GM12878 (cell line): ENCODE data around the gene E2F2. TPM values are rescaled to one million over a fixed set of nuclear protein-coding genes. Genes with fewer than 3 reads are reported as not detected.

Experiments used
- ATAC-seq: fragments of 200-7000 bp; cut with Tn5 transposase; 3 replicates; pipeline ENCODE4 v1.9.1; 2020; ENCODE audit warnings: mild to moderate bottlenecking, moderate library complexity
- BruUV-seq: library from RNA; stranded (reverse); fragments of 400-500 nt; replicated peaks from 2 replicates; lab custom pipeline; 2021; lab: Mats Ljungman, UMichigan
- CTCF ChIA-PET: fragments of 300-600 bp; sonication (Branson Sonifier 250); formaldehyde crosslinking; extraction: SDS; loops from one replicate; lab custom pipeline; 2021; ENCODE audit warnings: inconsistent platforms; lab: Yijun Ruan, JAX
- POLR2A ChIA-PET: fragments of 350-600 bp; formaldehyde crosslinking; extraction: SDS; loops from one replicate; lab custom pipeline; 2021; ENCODE audit warnings: inconsistent platforms; lab: Charles Lee
- RAD21 ChIA-PET: fragments of 300-600 bp; sonication (Branson Sonifier 250); formaldehyde crosslinking; loops from one replicate; lab custom pipeline; 2023; ENCODE audit warnings: antibody characterized with exemption; ENCODE audit not compliant: unreplicated experiment; lab: Charles Lee
- SMC1A ChIA-PET: fragments of 300-600 bp; sonication (Branson Sonifier 250); formaldehyde crosslinking; loops from one replicate; lab custom pipeline; 2023; ENCODE audit not compliant: unreplicated experiment, uncharacterized antibody; lab: Charles Lee
- DNase-seq: peaks from one replicate; pipeline ENCODE4 v3.0.0-alpha.2; 2011; ENCODE audit warnings: low read depth, low spot score
- FAIRE-seq: peaks from 3 replicates; lab custom pipeline; 2011; peaks lifted over from hg19 to GRCh38; lab: Jason Lieb, UNC
- H2AFZ ChIP-seq: 2 replicates; pipeline ENCODE4 v1.6.0; 2011; ENCODE audit warnings: low read depth, low read length, control low read depth; ENCODE audit not compliant: control insufficient read depth
- H3K27ac ChIP-seq: 2 replicates; pipeline ENCODE4 v1.5.1; 2011; ENCODE audit warnings: control low read depth; ENCODE audit not compliant: control insufficient read depth, insufficient read depth
- H3K27me3 ChIP-seq, 2 experiments: replicated peaks in 1 of 2; 2 replicates each; pipeline versions ENCODE4 v1.6.0 to v1.6.1; 2011; ENCODE audit warnings: low read length in 1 of 2; ENCODE audit not compliant: control insufficient read depth in 2 of 2, insufficient read depth in 2 of 2
- H3K36me3 ChIP-seq, 2 experiments: 2 replicates each; pipeline ENCODE4 v1.5.1; 2011; ENCODE audit warnings: low read length in 1 of 2; ENCODE audit not compliant: control insufficient read depth in 2 of 2, insufficient read depth in 2 of 2
- H3K4me1 ChIP-seq: 2 replicates; pipeline ENCODE4 v1.6.1; 2011; ENCODE audit warnings: mild to moderate bottlenecking, low read length, moderate library complexity, mixed read lengths; ENCODE audit not compliant: control insufficient read depth, insufficient read depth
- H3K4me2 ChIP-seq: 2 replicates; pipeline ENCODE4 v1.6.0; 2011; ENCODE audit warnings: control low read depth; ENCODE audit not compliant: control insufficient read depth, insufficient read depth
- H3K4me3 ChIP-seq: fragments of 200-600 bp; sonication (generic); 2 replicates; pipeline ENCODE4 v1.5.1; 2016
- H3K79me2 ChIP-seq: 2 replicates; pipeline ENCODE4 v1.6.0; 2011; ENCODE audit warnings: low read length; ENCODE audit not compliant: control insufficient read depth, insufficient read depth
- H3K9ac ChIP-seq: 2 replicates; pipeline ENCODE4 v1.8.0; 2011; ENCODE audit warnings: low read length, control low read depth, mixed read lengths; ENCODE audit not compliant: control insufficient read depth, insufficient read depth
- H3K9me3 ChIP-seq: replicated peaks from 3 replicates; pipeline ENCODE4 v1.5.1; 2011; ENCODE audit warnings: mild to moderate bottlenecking, low read length; ENCODE audit not compliant: control insufficient read depth, insufficient read depth
- H4K20me1 ChIP-seq: 2 replicates; pipeline ENCODE4 v1.6.0; 2011; ENCODE audit not compliant: control insufficient read depth, insufficient read depth
- BMI1 ChIP-seq: fragments of 450-650 bp; IDR thresholded peaks from 2 replicates; pipeline ENCODE4 v1.6.1; 2016; ENCODE audit warnings: mild to moderate bottlenecking, moderate library complexity, borderline replicate concordance
- CBX3 ChIP-seq: fragments of 200-600 bp; sonication (generic); IDR thresholded peaks from 2 replicates; pipeline ENCODE4 v1.6.1; 2016; ENCODE audit warnings: low read depth, borderline replicate concordance
- IKZF1 ChIP-seq: fragments of 450-650 bp; conservative IDR thresholded peaks from 2 replicates; pipeline ENCODE4 v1.6.1; 2017; ENCODE audit warnings: antibody characterized with exemption, mild to moderate bottlenecking
- IKZF2 ChIP-seq, 2 experiments: fragments of 450-650 bp; IDR thresholded peaks; 2 replicates each; pipeline ENCODE4 v1.6.1; 2017; ENCODE audit warnings: mild to moderate bottlenecking in 2 of 2, moderate library complexity in 2 of 2
- NBN ChIP-seq: fragments of 450-650 bp; IDR thresholded peaks from 2 replicates; pipeline ENCODE4 v1.6.1; 2016
- NRF1 ChIP-seq: conservative IDR thresholded peaks from 2 replicates; pipeline ENCODE4 v1.6.1; 2011; ENCODE audit warnings: mild to moderate bottlenecking, low read depth, low read length, improper control_type of control experiment
- RCOR1 ChIP-seq: conservative IDR thresholded peaks from 2 replicates; pipeline ENCODE4 v1.6.1; 2012; ENCODE audit warnings: low read depth, low read length, improper control_type of control experiment
- SMARCA5 ChIP-seq: fragments of 450-650 bp; IDR thresholded peaks from 2 replicates; pipeline ENCODE4 v1.6.1; 2017; ENCODE audit warnings: mild to moderate bottlenecking
- TAF1 ChIP-seq: IDR thresholded peaks from 2 replicates; pipeline ENCODE4 v1.6.1; 2011; ENCODE audit warnings: mild to moderate bottlenecking, low read depth, low read length, borderline replicate concordance
- ZNF217 ChIP-seq: fragments of 450-650 bp; IDR thresholded peaks from 2 replicates; pipeline ENCODE4 v1.6.1; 2017; ENCODE audit warnings: antibody characterized with exemption, mild to moderate bottlenecking
- WGBS: methylation state at CpG from one replicate; pipeline ENCODE4 v1.1.6; 2016; ENCODE audit warnings: low lambda C conversion rate; ENCODE audit not compliant: insufficient replicate concordance, insufficient coverage; ENCODE audit errors: missing lambda C conversion rate; 5-methylcytosine and 5-hydroxymethylcytosine counted together
- in situ Hi-C: fragments of 300-500 bp; cut with MboI; formaldehyde crosslinking; loops from 9 replicates; pipeline ENCODE4 v1.14.3; 2018; ENCODE audit warnings: mixed read lengths
- intact Hi-C: fragments of 100-400 bp; cut with micrococcal nuclease; formaldehyde crosslinking; loops from one replicate; pipeline ENCODE4 v1.14.2; 2022; ENCODE audit not compliant: unreplicated experiment
- polyA plus RNA-seq, 11 experiments: library from polyadenylated mRNA; depleted of rRNA in 4 of 11; unstranded in 6 of 11; stranded (reverse) in 5 of 11; fragments of >200 nt; fragmentation: Nextera tagmentation in 4 of 11; fragmentation: Illumina TruSeq in 1 of 11; extraction: Ambion mirVana in 4 of 11; extraction: Trizol in 1 of 11; gene quantifications; 1 replicate in 1 of 11; 2 replicates in 10 of 11; pipeline versions ENCODE4 v1.2.1 to v1.2.3, GENCODE V29; 2011 to 2016; ENCODE audit warnings: inconsistent platforms in 2 of 11, missing spikeins in 2 of 11, low read depth in 1 of 11
- total RNA-seq, 4 experiments: library from RNA; depleted of rRNA in 3 of 4; stranded (reverse); fragments of >200 nt in 3 of 4; fragmentation: Illumina TruSeq in 1 of 4; extraction: Trizol in 1 of 4; gene quantifications; 2 replicates each; pipeline versions ENCODE4 v1.2.1 to v1.2.3, GENCODE V29; 2013 to 2021
- TF ChIP-seq, protein P1 (sequence below): fragments of 450-650 bp; IDR thresholded peaks from 2 replicates; pipeline ENCODE4 v1.6.1; 2016; ENCODE audit warnings: mild to moderate bottlenecking
- TF ChIP-seq, protein P2 (sequence below): fragments of 150-350 bp; IDR thresholded peaks from 2 replicates; pipeline ENCODE4 v1.6.1; 2016; ENCODE audit warnings: low read depth, low read length

Gene E2F2
- total and polyA plus RNA-seq, 10 of the 15 experiments (the other 5 are each of a cell fraction or from before 2014, with no cell fraction given) = 3.8 to 27.2 (median 14.6) TPM

GRCh38 chr1:23574265-23574754 is 43.3 kb upstream of the E2F2 start (continued):
- no peak for TF ChIP-seq NRF1
- TF ChIP-seq TAF1 = no peak
- TF ChIP-seq IKZF1 = peak; percentile 81
- TF ChIP-seq RCOR1 = no peak
- no peak for TF ChIP-seq CBX3
- TF ChIP-seq IKZF2 (IDR thresholded peaks at IDR 0.05) = peak; percentile 76 to 82

DNA sequence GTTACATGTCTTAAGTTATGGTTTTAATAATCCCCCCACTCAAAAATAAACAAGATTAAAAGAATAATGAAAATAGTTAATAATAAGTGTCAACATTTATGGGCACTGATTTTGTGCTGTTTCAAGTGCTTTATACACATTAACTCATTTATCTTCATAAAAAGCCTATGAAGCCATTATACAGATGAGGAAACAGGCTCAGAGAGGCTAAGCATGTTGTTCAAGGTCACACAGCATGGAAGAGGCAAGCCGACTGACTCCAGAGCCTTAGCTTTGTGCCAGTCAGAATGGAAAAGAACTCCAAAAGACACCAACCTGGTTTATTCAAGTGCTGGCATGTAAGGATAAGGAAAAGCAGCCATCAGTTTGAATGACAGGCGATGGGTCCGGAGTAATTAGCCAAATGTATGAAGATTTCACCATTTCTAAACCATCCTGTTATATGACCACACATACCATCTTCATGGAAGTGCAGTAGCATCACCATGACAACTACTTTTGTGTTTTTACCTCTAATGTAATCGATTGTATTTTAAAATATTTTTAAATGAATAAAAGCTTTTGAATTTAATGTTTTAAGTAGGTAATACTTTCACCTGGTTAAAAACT is 42.6 kb upstream of the E2F2 start:
- H3K9me3 ChIP-seq = no peaks in the 10 kb centered on the region
- ChIA-PET POLR2A (interaction anchor here (0.7 to 14.7 kb wide), 8 partner anchors 9 to 48 kb away, joined by 3 to 271 read pairs (median 4); partner anchors contain the start of gene ID3), SMC1A (interaction anchor here (1.3 to 16.8 kb wide), 10 partner anchors 8 to 64 kb away, joined by 3 to 419 read pairs (median 10); partner anchors contain the start of gene ID3), CTCF (interaction anchor here (0.6 to 8.6 kb wide), 9 partner anchors 9 to 149 kb away, joined by 3 to 112 read pairs (median 7); partner anchors contain the start of gene ID3), RAD21 (interaction anchor here (1.6 to 7.8 kb wide), 8 partner anchors 12 to 63 kb away, joined by 3 to 252 read pairs (median 12); partner anchors contain the start of gene ID3)
- no peak for ATAC-seq
- H3K27me3 ChIP-seq = no peaks in the 10 kb centered on the region
- in situ Hi-C loops (no loop called here), intact Hi-C loops (loop anchor here (1.0 kb wide), 2 partner anchors 14 to 19 kb away; partner anchors contain the start of gene ID3)
- DNase-seq = no peak
- no peak for FAIRE-seq
- peaks cover 50% of the 10 kb centered on the region for H3K4me1 ChIP-seq
- H3K4me3 ChIP-seq = no peak overlapping the region
- H3K4me2 ChIP-seq = peak overlapping the region; percentile 34; the same call in 1 of the 2 replicates
- BruUV-seq = no TSS peak
- H2AFZ ChIP-seq = no peak overlapping the region
- H3K9ac ChIP-seq = no peak overlapping the region
- no peaks in the 10 kb centered on the region for H3K79me2 ChIP-seq
- no peaks in the 10 kb centered on the region for H4K20me1 ChIP-seq
- peak overlapping the region; percentile 96 for H3K27ac ChIP-seq
- TF ChIP-seq SMARCA5 = peak; percentile 43
- TF ChIP-seq, protein P1, sequence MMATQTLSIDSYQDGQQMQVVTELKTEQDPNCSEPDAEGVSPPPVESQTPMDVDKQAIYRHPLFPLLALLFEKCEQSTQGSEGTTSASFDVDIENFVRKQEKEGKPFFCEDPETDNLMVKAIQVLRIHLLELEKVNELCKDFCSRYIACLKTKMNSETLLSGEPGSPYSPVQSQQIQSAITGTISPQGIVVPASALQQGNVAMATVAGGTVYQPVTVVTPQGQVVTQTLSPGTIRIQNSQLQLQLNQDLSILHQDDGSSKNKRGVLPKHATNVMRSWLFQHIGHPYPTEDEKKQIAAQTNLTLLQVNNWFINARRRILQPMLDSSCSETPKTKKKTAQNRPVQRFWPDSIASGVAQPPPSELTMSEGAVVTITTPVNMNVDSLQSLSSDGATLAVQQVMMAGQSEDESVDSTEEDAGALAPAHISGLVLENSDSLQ = peak; percentile 61; the same call in 1 of the 2 replicates
- TF ChIP-seq NBN = no peak
- peak; percentile 16; the same call in 1 of the 2 replicates for TF ChIP-seq ZNF217
- TF ChIP-seq, protein P2, sequence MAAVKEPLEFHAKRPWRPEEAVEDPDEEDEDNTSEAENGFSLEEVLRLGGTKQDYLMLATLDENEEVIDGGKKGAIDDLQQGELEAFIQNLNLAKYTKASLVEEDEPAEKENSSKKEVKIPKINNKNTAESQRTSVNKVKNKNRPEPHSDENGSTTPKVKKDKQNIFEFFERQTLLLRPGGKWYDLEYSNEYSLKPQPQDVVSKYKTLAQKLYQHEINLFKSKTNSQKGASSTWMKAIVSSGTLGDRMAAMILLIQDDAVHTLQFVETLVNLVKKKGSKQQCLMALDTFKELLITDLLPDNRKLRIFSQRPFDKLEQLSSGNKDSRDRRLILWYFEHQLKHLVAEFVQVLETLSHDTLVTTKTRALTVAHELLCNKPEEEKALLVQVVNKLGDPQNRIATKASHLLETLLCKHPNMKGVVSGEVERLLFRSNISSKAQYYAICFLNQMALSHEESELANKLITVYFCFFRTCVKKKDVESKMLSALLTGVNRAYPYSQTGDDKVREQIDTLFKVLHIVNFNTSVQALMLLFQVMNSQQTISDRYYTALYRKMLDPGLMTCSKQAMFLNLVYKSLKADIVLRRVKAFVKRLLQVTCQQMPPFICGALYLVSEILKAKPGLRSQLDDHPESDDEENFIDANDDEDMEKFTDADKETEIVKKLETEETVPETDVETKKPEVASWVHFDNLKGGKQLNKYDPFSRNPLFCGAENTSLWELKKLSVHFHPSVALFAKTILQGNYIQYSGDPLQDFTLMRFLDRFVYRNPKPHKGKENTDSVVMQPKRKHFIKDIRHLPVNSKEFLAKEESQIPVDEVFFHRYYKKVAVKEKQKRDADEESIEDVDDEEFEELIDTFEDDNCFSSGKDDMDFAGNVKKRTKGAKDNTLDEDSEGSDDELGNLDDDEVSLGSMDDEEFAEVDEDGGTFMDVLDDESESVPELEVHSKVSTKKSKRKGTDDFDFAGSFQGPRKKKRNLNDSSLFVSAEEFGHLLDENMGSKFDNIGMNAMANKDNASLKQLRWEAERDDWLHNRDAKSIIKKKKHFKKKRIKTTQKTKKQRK = no peak
- TF ChIP-seq BMI1 = 0 out of 2 replicates have a peak, but pooled peaks have one; percentile 29
- 62% methylated on average over 4 of the region's 4 CpGs for WGBS
- H3K36me3 ChIP-seq = no peaks in the 10 kb centered on the region
